Activated CD8-positive, alpha-beta T cell treated with anti-CD3 and anti-CD28 coated beads, Interleukin-2, amount 10 ng/mL, durations not matched to agents 7 days and 5 days (primary cell): ENCODE measurements around the gene UROS. TPM values are rescaled to one million over a fixed set of nuclear protein-coding genes. Genes with fewer than 3 reads are reported as not detected.
A peak's percentile ranks its signal among the peaks of the same experiment; 100 is the strongest.

ENCODE experiments used
- ATAC-seq: fragments of 150-1000 bp; cut with Tn5 transposase; one replicate; pipeline ENCODE4 v1.10.0; 2021; ENCODE audit warnings: moderate library complexity
- CTCF ChIA-PET: fragments of 350-600 bp; sonication (Branson Sonifier 250); formaldehyde crosslinking; loops from one replicate; lab custom pipeline; 2021; ENCODE audit warnings: antibody characterized with exemption; lab: Charles Lee
- POLR2A ChIA-PET: fragments of 350-600 bp; sonication (Branson Sonifier 250); formaldehyde crosslinking; loops from one replicate; lab custom pipeline; 2021; ENCODE audit warnings: antibody characterized with exemption; lab: Charles Lee
- DNase-seq: peaks from one replicate; pipeline ENCODE4 v3.0.0-alpha.2; 2020
- H3K27ac Mint-ChIP-seq: one replicate; pipeline ENCODE4 v1.8.0; 2021; ENCODE audit warnings: mild to moderate bottlenecking, mixed read lengths
- H3K27me3 Mint-ChIP-seq: one replicate; pipeline ENCODE4 v1.8.0; 2021; ENCODE audit warnings: low read depth, mixed read lengths
- H3K36me3 Mint-ChIP-seq: one replicate; pipeline ENCODE4 v1.8.0; 2021; ENCODE audit warnings: low read depth, mixed read lengths
- H3K4me1 Mint-ChIP-seq: one replicate; pipeline ENCODE4 v1.8.0; 2021; ENCODE audit warnings: low read depth, mixed read lengths
- H3K4me3 Mint-ChIP-seq: one replicate; pipeline ENCODE4 v1.8.0; 2021; ENCODE audit warnings: mild to moderate bottlenecking, mixed read lengths
- H3K9me3 Mint-ChIP-seq: one replicate; pipeline ENCODE4 v1.8.0; 2022; ENCODE audit warnings: mixed read lengths; ENCODE audit not compliant: insufficient read depth
- total RNA-seq, 2 experiments: library from RNA; stranded (reverse); gene quantifications; one replicate each; pipeline ENCODE4 v1.2.3, GENCODE V29; 2021

The UROS gene
- total RNA-seq, 2 experiments from 2014 or later = 42.3 to 45.7 TPM

DNA sequence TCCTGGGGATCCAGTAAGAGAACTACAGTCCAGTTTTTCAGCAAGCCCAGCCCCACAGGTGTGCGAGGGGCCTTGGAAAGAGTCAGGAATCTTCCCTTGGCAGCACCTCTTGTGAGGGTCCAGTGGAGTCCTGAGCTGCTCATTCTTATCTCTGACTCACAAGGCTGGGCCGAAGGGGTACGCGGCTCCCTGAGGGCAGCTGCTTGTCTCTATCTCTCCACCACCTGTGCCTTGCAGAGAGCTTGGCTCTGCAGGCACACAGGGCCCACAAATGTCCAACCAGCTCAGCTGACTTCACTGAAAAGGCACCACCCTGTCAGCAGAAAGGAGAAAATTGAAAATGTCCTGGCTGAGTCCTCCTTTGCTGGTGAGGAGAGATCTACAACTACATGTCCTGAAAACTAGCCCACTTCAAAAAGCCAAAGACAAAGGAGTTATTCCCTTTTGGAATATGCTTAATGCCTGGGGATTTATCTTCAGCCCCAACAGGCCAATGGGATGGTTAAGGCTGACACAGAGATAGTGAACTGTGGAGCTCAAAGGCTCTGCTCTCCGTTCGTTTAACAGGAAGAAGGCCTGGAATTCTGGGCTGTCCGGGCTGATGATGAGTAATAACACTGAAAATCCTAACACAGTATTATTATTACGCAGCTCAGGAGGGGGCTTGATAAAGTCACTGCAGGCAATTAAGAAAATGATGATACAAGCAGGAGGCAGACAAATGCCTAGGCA is 23.4 kb downstream of the UROS start:
- Mint-ChIP-seq H3K4me3 (no peak overlapping the region), H3K36me3 (peaks cover 5% of the 10 kb centered on the region), H3K27me3 (no peaks in the 10 kb centered on the region), H3K4me1 (no peaks in the 10 kb centered on the region), H3K27ac (no peak overlapping the region), H3K9me3 (no peaks in the 10 kb centered on the region)
- DNase-seq (no peak), ATAC-seq (no peak)
- ChIA-PET CTCF (no interaction called here), POLR2A (no interaction called here)

DNA sequence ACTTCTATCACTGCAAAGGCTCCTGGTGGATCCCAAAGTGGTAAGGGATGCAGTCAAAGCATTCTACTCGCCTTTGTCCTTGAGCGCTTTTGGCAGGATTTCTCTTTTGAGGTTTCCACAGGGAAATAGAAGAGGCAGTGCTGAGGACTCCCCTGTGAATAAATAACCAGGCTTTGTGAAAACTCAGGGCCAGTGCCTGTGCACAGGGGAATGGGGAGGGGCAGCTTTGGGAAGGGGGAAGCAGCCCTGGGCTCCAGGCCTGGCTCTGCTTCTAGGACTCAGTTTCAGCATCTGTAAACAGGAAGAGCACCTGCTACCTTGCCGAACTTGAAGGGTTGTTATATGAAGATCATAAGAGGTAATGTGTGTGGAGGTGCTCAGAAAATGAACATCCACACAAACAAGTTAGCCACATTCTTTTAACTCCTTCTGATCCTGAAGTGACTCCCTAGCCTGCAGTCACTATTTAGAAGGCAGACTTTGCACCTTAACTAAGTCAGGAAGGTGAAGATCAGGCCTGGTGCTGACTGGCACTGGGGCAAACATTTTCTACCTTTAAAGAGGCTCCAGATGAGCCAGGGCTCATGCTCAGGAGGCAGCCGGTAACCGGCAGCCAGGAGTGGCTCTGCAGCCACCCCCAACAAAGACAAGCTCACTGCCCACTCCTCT is 24.9 kb downstream of the UROS start:
- Mint-ChIP-seq H3K36me3 (peaks cover 13% of the 10 kb centered on the region), H3K27me3 (no peaks in the 10 kb centered on the region), H3K9me3 (no peaks in the 10 kb centered on the region), H3K27ac (peak overlapping the region; percentile 12), H3K4me1 (no peaks in the 10 kb centered on the region), H3K4me3 (no peak overlapping the region)
- ChIA-PET CTCF (no interaction called here), POLR2A (no interaction called here)
- ATAC-seq (no peak), DNase-seq (no peak)

DNA sequence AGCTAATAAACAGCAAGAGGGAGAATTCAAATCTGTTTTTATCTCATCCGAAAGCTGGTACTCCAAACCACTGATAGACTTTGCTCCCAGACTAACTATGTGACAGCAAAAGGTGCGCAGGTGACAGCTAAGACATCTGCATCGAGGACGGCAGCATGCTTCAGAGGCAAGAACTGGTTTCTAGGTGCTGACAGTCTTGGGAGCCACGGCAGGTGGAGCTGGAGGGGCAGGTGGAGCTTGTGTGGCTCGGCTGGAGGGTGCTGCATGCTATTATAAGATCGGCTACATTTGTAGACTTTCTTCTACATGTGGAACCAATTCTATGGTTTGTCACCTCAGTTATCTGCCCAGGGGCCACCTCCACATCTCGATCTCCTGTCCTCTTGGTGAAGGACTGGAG is 25.6 kb downstream of the UROS start:
- ATAC-seq (no peak), DNase-seq (no peak)
- no peaks in the 10 kb centered on the region for H3K4me1 Mint-ChIP-seq
- POLR2A ChIA-PET = no interaction called here
- H3K4me3 Mint-ChIP-seq = no peak overlapping the region
- CTCF ChIA-PET = interaction anchor here (1.1 kb wide), 1 partner anchor 9 kb away, joined by 3 read pairs; no protein-coding TSS in a partner anchor
- peaks cover 13% of the 10 kb centered on the region for H3K36me3 Mint-ChIP-seq
- no peaks in the 10 kb centered on the region for H3K27me3 Mint-ChIP-seq
- no peak overlapping the region for H3K27ac Mint-ChIP-seq
- H3K9me3 Mint-ChIP-seq = no peaks in the 10 kb centered on the region

DNA sequence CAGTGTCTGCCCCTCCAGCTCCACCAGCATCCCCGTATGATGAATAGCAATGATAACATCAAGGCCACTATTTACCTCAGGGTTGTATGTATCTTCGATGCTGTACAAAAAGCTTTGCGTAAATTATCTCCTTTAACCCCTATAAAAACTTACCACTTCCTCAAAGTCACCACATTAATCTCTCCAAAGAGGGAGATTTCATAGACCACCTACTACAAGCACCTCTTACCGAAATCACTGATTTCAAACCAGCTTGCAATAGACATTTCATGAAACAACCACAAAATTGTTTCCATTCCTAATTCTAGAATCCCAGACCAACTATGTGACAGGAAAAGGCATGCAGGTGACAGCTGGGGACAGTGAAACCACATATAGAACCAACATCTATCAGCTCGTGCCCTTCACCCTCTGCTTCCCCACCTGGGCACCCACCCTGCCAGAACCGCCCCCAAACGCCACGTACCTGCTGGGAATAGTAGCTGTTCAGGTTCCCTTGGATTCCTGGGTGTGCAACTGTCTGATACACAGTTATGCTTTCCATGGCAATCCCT is 27.3 kb downstream of the UROS start:
- POLR2A ChIA-PET = no interaction called here
- CTCF ChIA-PET = no interaction called here
- Mint-ChIP-seq H3K27ac (no peak overlapping the region), H3K27me3 (no peaks in the 10 kb centered on the region), H3K36me3 (peaks cover 17% of the 10 kb centered on the region), H3K4me3 (no peak overlapping the region), H3K9me3 (no peaks in the 10 kb centered on the region), H3K4me1 (no peaks in the 10 kb centered on the region)
- no peak for DNase-seq
- ATAC-seq = no peak

GRCh38 chr10:125795128-125795527 is 27.9 kb downstream of the UROS start:
- CTCF ChIA-PET = no interaction called here
- DNase-seq = no peak
- ATAC-seq = no peak
- Mint-ChIP-seq H3K9me3 (no peaks in the 10 kb centered on the region), H3K27ac (no peak overlapping the region), H3K36me3 (peaks cover 18% of the 10 kb centered on the region), H3K4me3 (no peak overlapping the region), H3K27me3 (no peaks in the 10 kb centered on the region), H3K4me1 (no peaks in the 10 kb centered on the region)
- POLR2A ChIA-PET = no interaction called here

DNA sequence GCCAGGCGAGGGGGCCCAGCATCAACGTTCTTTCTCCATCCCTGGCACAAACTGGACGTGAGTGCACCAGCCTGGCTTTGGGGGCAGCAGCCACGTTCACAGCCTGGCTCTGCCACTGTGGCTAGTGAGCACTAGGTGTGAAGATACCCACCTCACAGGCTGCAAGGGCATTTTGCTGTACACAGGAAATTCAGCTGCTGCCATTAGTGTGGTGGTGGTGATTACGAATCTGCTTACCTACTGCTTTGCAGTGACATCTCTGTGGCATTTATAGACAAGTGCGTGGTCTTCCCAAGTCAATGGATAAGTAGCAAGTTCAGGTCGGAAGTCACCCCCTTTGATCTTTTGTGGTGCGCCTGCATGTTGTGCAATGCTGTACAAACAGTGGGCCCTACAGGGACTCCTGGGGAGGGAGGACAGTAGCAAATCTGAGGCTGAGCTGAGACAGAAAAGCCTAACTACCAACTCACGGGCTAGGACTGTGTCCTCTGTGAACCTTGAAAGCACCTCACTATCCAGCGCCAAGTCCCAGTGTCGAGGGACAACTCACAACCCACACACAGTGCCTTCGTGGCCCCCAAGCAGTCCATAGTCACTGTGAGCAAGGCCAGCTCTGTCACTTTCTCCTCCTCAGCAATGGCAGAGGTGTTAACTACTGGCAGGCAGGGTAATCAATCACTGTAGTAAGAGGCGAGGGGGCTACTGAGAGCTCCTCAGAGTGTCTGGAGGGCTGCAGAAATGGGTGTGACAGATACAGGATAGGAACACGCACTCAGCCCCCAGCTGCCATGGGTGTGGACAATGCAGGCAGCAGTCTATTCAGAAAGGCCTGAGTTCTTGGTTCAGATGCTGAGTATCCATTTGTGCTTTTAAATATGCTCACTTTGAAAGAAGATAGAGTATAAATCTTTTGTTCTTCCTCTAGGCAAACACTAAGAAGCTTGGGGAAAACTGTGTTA is 30.4 kb downstream of the UROS start:
- H3K9me3 Mint-ChIP-seq = no peaks in the 10 kb centered on the region
- H3K4me3 Mint-ChIP-seq = no peak overlapping the region
- peaks cover 27% of the 10 kb centered on the region for H3K36me3 Mint-ChIP-seq
- H3K4me1 Mint-ChIP-seq = peaks cover 18% of the 10 kb centered on the region
- ChIA-PET CTCF (no interaction called here), POLR2A (no interaction called here)
- DNase-seq = no peak
- no peak overlapping the region for H3K27ac Mint-ChIP-seq
- no peak for ATAC-seq
- no peaks in the 10 kb centered on the region for H3K27me3 Mint-ChIP-seq

- Mint-ChIP-seq H3K36me3 (peaks cover 19% of the 10 kb centered on the region), H3K27ac (peak overlapping the region; percentile 70), H3K4me3 (peak overlapping the region; percentile 1), H3K27me3 (no peaks in the 10 kb centered on the region), H3K9me3 (no peaks in the 10 kb centered on the region), H3K4me1 (peaks cover 24% of the 10 kb centered on the region)
- ChIA-PET POLR2A (interaction anchor here (0.7 to 0.9 kb wide), 2 partner anchors 36 to 189 kb away, joined by 3 to 4 read pairs; partner anchors contain the start of gene BCCIP), CTCF (interaction anchor here (1.0 to 1.1 kb wide), 2 partner anchors 9 to 13 kb away, joined by 3 read pairs; no protein-coding TSS in a partner anchor)
- ATAC-seq (peak; percentile 71), DNase-seq (peak; percentile 32)
Measured at GRCh38 chr10:125788156-125789034, 34.7 kb downstream of the UROS start.

DNA sequence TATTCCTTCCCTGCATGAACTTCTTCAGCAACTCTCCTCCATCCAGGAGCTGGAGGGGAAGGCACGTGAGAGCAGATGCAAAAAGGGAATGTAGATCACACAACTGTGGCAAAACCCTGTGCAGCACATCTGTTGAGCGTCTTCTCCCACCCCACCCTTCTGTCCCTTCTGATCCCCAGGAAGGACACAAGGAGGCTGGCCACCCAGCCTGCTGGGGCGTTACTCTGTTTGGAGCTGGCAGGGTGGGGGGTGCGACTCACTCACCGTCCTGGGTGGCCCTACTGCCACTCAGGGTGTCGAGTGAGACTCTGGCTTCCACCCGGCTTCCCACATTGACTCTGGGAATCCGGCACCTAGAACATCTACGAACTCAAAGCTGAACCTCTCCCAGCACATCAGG is 37.3 kb downstream of the UROS start:
- ATAC-seq = no peak
- Mint-ChIP-seq H3K27ac (no peak overlapping the region), H3K36me3 (peaks cover 12% of the 10 kb centered on the region), H3K27me3 (no peaks in the 10 kb centered on the region), H3K9me3 (no peaks in the 10 kb centered on the region), H3K4me1 (peaks cover 24% of the 10 kb centered on the region), H3K4me3 (no peak overlapping the region)
- ChIA-PET CTCF (interaction anchor here (1.1 kb wide), 1 partner anchor 22 kb away, joined by 3 read pairs; no protein-coding TSS in a partner anchor), POLR2A (no interaction called here)
- no peak for DNase-seq

GRCh38 chr10:125783957-125784356 is 39.1 kb downstream of the UROS start:
- ATAC-seq (no peak), DNase-seq (no peak)
- H3K4me3 Mint-ChIP-seq = no peak overlapping the region
- ChIA-PET POLR2A (no interaction called here), CTCF (no interaction called here)
- no peaks in the 10 kb centered on the region for H3K9me3 Mint-ChIP-seq
- peaks cover 7% of the 10 kb centered on the region for H3K36me3 Mint-ChIP-seq
- no peaks in the 10 kb centered on the region for H3K27me3 Mint-ChIP-seq
- H3K27ac Mint-ChIP-seq = no peak overlapping the region
- H3K4me1 Mint-ChIP-seq = peaks cover 19% of the 10 kb centered on the region

GRCh38 chr10:125783408-125783807 is 39.6 kb downstream of the UROS start:
- no peak for DNase-seq
- ChIA-PET CTCF (interaction anchor here (0.7 kb wide), 1 partner anchor 937 kb away, joined by 3 read pairs; no protein-coding TSS in a partner anchor), POLR2A (no interaction called here)
- no peak overlapping the region for H3K4me3 Mint-ChIP-seq
- H3K27ac Mint-ChIP-seq = no peak overlapping the region
- H3K36me3 Mint-ChIP-seq = peaks cover 3% of the 10 kb centered on the region
- no peaks in the 10 kb centered on the region for H3K9me3 Mint-ChIP-seq
- no peaks in the 10 kb centered on the region for H3K27me3 Mint-ChIP-seq
- H3K4me1 Mint-ChIP-seq = peaks cover 14% of the 10 kb centered on the region
- ATAC-seq = no peak

GRCh38 chr10:125782616-125783015 is 40.4 kb downstream of the UROS start:
- Mint-ChIP-seq H3K9me3 (no peaks in the 10 kb centered on the region), H3K4me3 (no peak overlapping the region), H3K4me1 (peaks cover 6% of the 10 kb centered on the region), H3K36me3 (peaks cover 2% of the 10 kb centered on the region), H3K27me3 (no peaks in the 10 kb centered on the region), H3K27ac (no peak overlapping the region)
- DNase-seq (no peak), ATAC-seq (no peak)
- POLR2A ChIA-PET = no interaction called here
- CTCF ChIA-PET = no interaction called here
